BJ (cell line): ENCODE measurements around the gene NFE2L3. TPM values are rescaled to one million over a fixed set of nuclear protein-coding genes. Genes with fewer than 3 reads are reported as not detected.
A peak's percentile ranks its signal among the peaks of the same experiment; 100 is the strongest.

Experiments used
- CTCF ChIA-PET: fragments of 350-600 bp; formaldehyde crosslinking; extraction: SDS; loops from one replicate; lab custom pipeline; 2021; ENCODE audit warnings: antibody characterized with exemption, inconsistent platforms; lab: Yijun Ruan, JAX
- POLR2A ChIA-PET: fragments of 300-600 bp; sonication (Branson Sonifier 250); formaldehyde crosslinking; extraction: SDS; loops from one replicate; lab custom pipeline; 2021; ENCODE audit warnings: antibody characterized with exemption; lab: Charles Lee
- DNase-seq: peaks from one replicate; pipeline ENCODE4 v3.0.0-alpha.2; 2011; ENCODE audit warnings: low read depth
- H3K27me3 ChIP-seq: 2 replicates; pipeline ENCODE4 v1.6.0; 2011; ENCODE audit warnings: low read length; ENCODE audit not compliant: control insufficient read depth, insufficient read depth
- H3K36me3 ChIP-seq: 2 replicates; pipeline ENCODE4 v1.5.1; 2011; ENCODE audit warnings: low read length; ENCODE audit not compliant: control insufficient read depth, insufficient read depth
- H3K4me3 ChIP-seq: 2 replicates; pipeline ENCODE4 v1.5.1; 2011; ENCODE audit warnings: low read depth, mild to moderate bottlenecking, control low read depth, low read length
- CTCF ChIP-seq: IDR thresholded peaks from 2 replicates; pipeline ENCODE4 v1.5.1; 2011; ENCODE audit warnings: low read depth, mild to moderate bottlenecking, control low read depth, inconsistent platforms, low read length, moderate library complexity; ENCODE audit not compliant: insufficient read depth
- polyA plus RNA-seq: library from polyadenylated mRNA; depleted of rRNA; stranded (reverse); fragments of >200 nt; gene quantifications from 2 replicates; pipeline ENCODE4 v1.2.3, GENCODE V29; 2011

NFE2L3 gene
- polyA plus RNA-seq, 1 experiment = 2.6 TPM

DNA sequence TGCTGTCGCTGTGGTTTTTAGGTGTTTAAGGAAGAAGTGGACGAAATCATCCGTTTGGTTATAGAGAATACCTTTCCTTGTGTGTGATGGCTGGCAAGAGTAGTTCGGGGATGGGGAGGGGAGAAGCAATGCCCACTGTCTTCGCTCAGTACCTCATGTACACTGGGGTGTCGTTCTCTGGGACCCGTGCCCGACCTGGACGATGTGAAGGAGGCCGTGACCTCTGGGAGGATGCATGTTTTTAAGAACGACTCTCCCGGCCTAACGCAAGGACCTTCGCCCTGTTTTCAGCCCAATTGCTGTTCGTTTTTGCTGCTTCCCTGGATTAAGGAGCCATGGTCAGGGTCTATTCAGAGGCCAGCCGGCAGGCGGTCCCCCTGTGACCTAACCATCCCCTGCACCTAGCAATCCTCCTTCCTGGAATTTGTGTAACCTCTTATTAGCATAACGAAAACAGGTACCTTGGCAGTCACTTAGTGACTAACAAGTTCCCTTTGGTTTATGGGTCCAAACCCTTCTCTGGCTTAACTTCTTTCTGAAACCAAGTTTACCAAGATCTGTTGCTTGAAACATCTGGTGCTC, 1.3 kb downstream of the NFE2L3 start:
- POLR2A ChIA-PET = no interaction called here

GRCh38 chr7:26153823-26154783, 2.1 kb downstream of the NFE2L3 start:
- no peak overlapping the region for H3K4me3 ChIP-seq
- H3K36me3 ChIP-seq = no peaks in the 10 kb centered on the region
- ChIA-PET POLR2A (no interaction called here), CTCF (interaction anchor here (1.3 kb wide), 1 partner anchor 38 kb away, joined by 3 read pairs; no protein-coding TSS in a partner anchor)
- no peak for DNase-seq
- TF ChIP-seq CTCF = no peak
- no peaks in the 10 kb centered on the region for H3K27me3 ChIP-seq

More for the DNA sequence above, 1.3 kb downstream of the NFE2L3 start:
- H3K27me3 ChIP-seq = no peaks in the 10 kb centered on the region
- no peaks in the 10 kb centered on the region for H3K36me3 ChIP-seq
- no peak for TF ChIP-seq CTCF
- DNase-seq = no peak
- CTCF ChIA-PET = no interaction called here
- peak overlapping the region; percentile 56 for H3K4me3 ChIP-seq

- ChIA-PET CTCF (interaction anchor here (0.8 to 2.1 kb wide), 5 partner anchors 10 to 64 kb away, joined by 3 to 6 read pairs (median 3); no protein-coding TSS in a partner anchor), POLR2A (no interaction called here)
- Histone ChIP-seq H3K36me3 (no peaks in the 10 kb centered on the region), H3K4me3 (no peak overlapping the region), H3K27me3 (no peaks in the 10 kb centered on the region)
- TF ChIP-seq CTCF = 0 out of 2 replicates have a peak, but pooled peaks have one; percentile 7
- DNase-seq = no peak
These were observed 3.8 kb downstream of the NFE2L3 start for GRCh38 chr7:26155531-26156375.

- H3K4me3 ChIP-seq = peak overlapping the region; percentile 6; the same call in 1 of the 2 replicates
- ChIA-PET POLR2A (no interaction called here), CTCF (interaction anchor here (0.9 to 2.1 kb wide), 5 partner anchors 9 to 65 kb away, joined by 3 to 6 read pairs (median 3); no protein-coding TSS in a partner anchor)
- no peaks in the 10 kb centered on the region for H3K27me3 ChIP-seq
- no peaks in the 10 kb centered on the region for H3K36me3 ChIP-seq
- peak; percentile 51 for DNase-seq
- no peak for TF ChIP-seq CTCF
These were observed 4.7 kb downstream of the NFE2L3 start for GRCh38 chr7:26156451-26157420.
